ENCODE data around the gene ZCCHC3. TPM values are rescaled to one million over a fixed set of nuclear protein-coding genes. Genes with fewer than 3 reads are reported as not detected.

ZCCHC3 gene
- total and polyA plus RNA-seq, 7 experiments from 2014 or later: 5.6 to 31.9 (median 19.2) TPM

DNA sequence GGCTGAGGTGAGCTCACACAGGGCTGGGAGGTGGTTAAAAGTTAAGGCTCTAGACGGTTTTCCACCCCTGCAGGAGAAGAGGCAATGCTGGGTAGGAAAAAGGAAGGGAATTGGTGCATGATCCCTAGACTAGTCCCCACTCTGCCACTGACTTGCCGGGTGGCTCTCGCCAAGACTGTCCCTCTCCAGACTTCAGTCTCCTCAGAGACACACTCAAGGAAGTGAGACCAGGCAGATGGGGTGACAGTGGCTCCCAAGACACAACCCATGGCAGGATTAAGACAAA is 19.9 kb upstream of the ZCCHC3 start:
- no peak overlapping the region for H3K27ac Mint-ChIP-seq
- H3K36me3 Mint-ChIP-seq: peaks cover 0 to 38% (median 10%) of the 10 kb centered on the region in 5 donors
- ATAC-seq (no peak), DNase-seq (no peak)
- no peak overlapping the region for H3K4me3 ChIP-seq (ENCODE audit: low read length)
- intact Hi-C loops (cut with micrococcal nuclease): no loop called here
- no peaks in the 10 kb centered on the region for H3K9me3 ChIP-seq (ENCODE audit: control insufficient read depth in 2 of 3, low read length in 3 of 3)
- peaks cover 0 to 2% (median 0%) of the 10 kb centered on the region in 11 donors for H3K9me3 Mint-ChIP-seq
- H3K4me3 Mint-ChIP-seq: no peak overlapping the region
- ChIA-PET CTCF (interaction anchor here (0.8 kb wide), 1 partner anchor 52 kb away, joined by 3 read pairs; no protein-coding TSS in a partner anchor), POLR2A (no interaction called here)
- H3K27me3 ChIP-seq (ENCODE audit: control insufficient read depth in 2 of 2, insufficient read depth in 2 of 2, low read length in 2 of 2): no peaks in the 10 kb centered on the region
- peaks cover 0 to 12% (median 5%) of the 10 kb centered on the region in 3 experiments for H3K36me3 ChIP-seq (ENCODE audit: control insufficient read depth in 2 of 3, insufficient read depth in 3 of 3, low read length in 3 of 3)
- peaks cover 0 to 5% (median 0%) of the 10 kb centered on the region in 7 donors for H3K4me1 Mint-ChIP-seq
- H3K27me3 Mint-ChIP-seq: no peaks in the 10 kb centered on the region
- H3K27ac ChIP-seq (ENCODE audit: low read depth, low read length): no peak overlapping the region
- no peaks in the 10 kb centered on the region for H3K4me1 ChIP-seq (ENCODE audit: control insufficient read depth in 2 of 2, insufficient read depth in 2 of 2, low read length in 2 of 2)

DNA sequence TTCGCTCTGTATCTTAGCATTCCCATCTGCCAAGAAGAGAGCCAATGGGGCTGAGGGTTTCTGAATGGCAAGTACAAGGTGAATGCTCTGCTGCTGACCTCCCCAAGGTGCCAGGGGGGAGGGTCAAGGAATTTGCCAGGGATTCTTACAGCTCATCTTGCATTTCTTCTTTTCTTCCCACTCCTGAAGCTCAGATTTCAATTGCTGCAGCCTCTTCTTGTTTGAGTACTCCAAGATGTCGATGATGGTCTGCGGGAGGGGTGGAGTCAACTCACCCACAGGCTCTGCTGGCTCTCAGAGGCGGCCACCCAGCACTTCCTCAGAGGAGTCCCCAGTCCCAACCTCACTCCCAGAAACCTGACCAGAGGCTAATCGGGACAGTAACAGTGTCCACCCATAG is 19.2 kb upstream of the ZCCHC3 start:
- POLR2A ChIA-PET: interaction anchor here (0.6 kb wide), 1 partner anchor 62 kb away, joined by 4 read pairs; no protein-coding TSS in a partner anchor
- intact Hi-C loops (cut with micrococcal nuclease): no loop called here
- ATAC-seq (no peak), DNase-seq (no peak)
- CTCF ChIA-PET: interaction anchor here (0.6 to 0.8 kb wide), 2 partner anchors 53 kb away, joined by 3 read pairs; no protein-coding TSS in a partner anchor
- Mint-ChIP-seq H3K4me1 (peaks cover 0 to 5% (median 0%) of the 10 kb centered on the region in 7 donors), H3K9me3 (peaks cover 0 to 2% (median 0%) of the 10 kb centered on the region in 11 donors), H3K36me3 (peaks cover 0 to 38% (median 10%) of the 10 kb centered on the region in 5 donors), H3K27me3 (no peaks in the 10 kb centered on the region), H3K4me3 (no peak overlapping the region), H3K27ac (no peak overlapping the region)
- no peaks in the 10 kb centered on the region for H3K27me3 ChIP-seq (ENCODE audit: control insufficient read depth in 2 of 2, insufficient read depth in 2 of 2, low read length in 2 of 2)
- H3K27ac ChIP-seq (ENCODE audit: low read depth, low read length): no peak overlapping the region
- H3K36me3 ChIP-seq (ENCODE audit: control insufficient read depth in 2 of 3, insufficient read depth in 3 of 3, low read length in 3 of 3): peaks cover 0 to 12% (median 5%) of the 10 kb centered on the region in 3 experiments
- no peaks in the 10 kb centered on the region for H3K9me3 ChIP-seq (ENCODE audit: control insufficient read depth in 2 of 3, low read length in 3 of 3)
- no peaks in the 10 kb centered on the region for H3K4me1 ChIP-seq (ENCODE audit: control insufficient read depth in 2 of 2, insufficient read depth in 2 of 2, low read length in 2 of 2)
- H3K4me3 ChIP-seq (ENCODE audit: low read length): no peak overlapping the region

- ChIA-PET POLR2A (no interaction called here), CTCF (interaction anchor here (0.6 to 0.9 kb wide), 2 partner anchors 10 to 12 kb away, joined by 3 to 5 read pairs; no protein-coding TSS in a partner anchor)
- intact Hi-C loops (cut with micrococcal nuclease): no loop called here
- H3K4me1 Mint-ChIP-seq: peaks cover 0 to 5% (median 0%) of the 10 kb centered on the region in 7 donors
- ATAC-seq: no peak
- H3K36me3 Mint-ChIP-seq: peaks cover 0 to 38% (median 10%) of the 10 kb centered on the region in 5 donors
- Histone ChIP-seq H3K27me3 (ENCODE audit: control insufficient read depth in 2 of 2, insufficient read depth in 2 of 2, low read length in 2 of 2) (no peaks in the 10 kb centered on the region), H3K27ac (ENCODE audit: low read depth, low read length) (no peak overlapping the region), H3K36me3 (ENCODE audit: control insufficient read depth in 2 of 3, insufficient read depth in 3 of 3, low read length in 3 of 3) (peaks cover 0 to 12% (median 5%) of the 10 kb centered on the region in 3 experiments), H3K4me3 (ENCODE audit: low read length) (no peak overlapping the region), H3K4me1 (ENCODE audit: control insufficient read depth in 2 of 2, insufficient read depth in 2 of 2, low read length in 2 of 2) (no peaks in the 10 kb centered on the region), H3K9me3 (ENCODE audit: control insufficient read depth in 2 of 3, low read length in 3 of 3) (no peaks in the 10 kb centered on the region)
- H3K27ac Mint-ChIP-seq: peak overlapping the region in 1 of 9 donors; percentile 41
- H3K27me3 Mint-ChIP-seq: no peaks in the 10 kb centered on the region
- DNase-seq: peak in 1 of 9 donors; percentile 28
- peaks cover 0 to 2% (median 0%) of the 10 kb centered on the region in 11 donors for H3K9me3 Mint-ChIP-seq
- peak overlapping the region in 2 of 10 donors; percentile 47 to 62 for H3K4me3 Mint-ChIP-seq
Measured at GRCh38 chr20:278607-279571, 18.5 kb upstream of the ZCCHC3 start.

GRCh38 chr20:284172-284571 is 13.2 kb upstream of the ZCCHC3 start:
- intact Hi-C loops (cut with micrococcal nuclease): no loop called here
- Mint-ChIP-seq H3K27me3 (no peaks in the 10 kb centered on the region), H3K9me3 (peaks cover 0 to 1% (median 0%) of the 10 kb centered on the region in 11 donors), H3K27ac (no peak overlapping the region), H3K4me1 (peaks cover 0 to 16% (median 0%) of the 10 kb centered on the region in 7 donors), H3K36me3 (peaks cover 0 to 8% (median 0%) of the 10 kb centered on the region in 5 donors), H3K4me3 (no peak overlapping the region)
- no peak overlapping the region for H3K27ac ChIP-seq (ENCODE audit: low read depth, low read length)
- ChIA-PET CTCF (interaction anchor here (0.6 kb wide), 1 partner anchor 188 kb away, joined by 3 read pairs; no protein-coding TSS in a partner anchor), POLR2A (no interaction called here)
- ATAC-seq (no peak), DNase-seq (no peak)
- no peaks in the 10 kb centered on the region for H3K9me3 ChIP-seq (ENCODE audit: control insufficient read depth in 2 of 3, low read length in 3 of 3)
- no peak overlapping the region for H3K4me3 ChIP-seq (ENCODE audit: low read length)
- H3K4me1 ChIP-seq (ENCODE audit: control insufficient read depth in 2 of 2, insufficient read depth in 2 of 2, low read length in 2 of 2): no peaks in the 10 kb centered on the region
- H3K27me3 ChIP-seq (ENCODE audit: control insufficient read depth in 2 of 2, insufficient read depth in 2 of 2, low read length in 2 of 2): no peaks in the 10 kb centered on the region
- H3K36me3 ChIP-seq (ENCODE audit: control insufficient read depth in 2 of 3, insufficient read depth in 3 of 3, low read length in 3 of 3): no peaks in the 10 kb centered on the region

- Mint-ChIP-seq H3K4me1 (peaks cover 1 to 26% (median 6%) of the 10 kb centered on the region in 7 donors), H3K27me3 (no peaks in the 10 kb centered on the region), H3K9me3 (peaks cover 0 to 2% (median 0%) of the 10 kb centered on the region in 11 donors), H3K27ac (peak overlapping the region in 1 of 9 donors; percentile 8), H3K4me3 (no peak overlapping the region), H3K36me3 (peaks cover 0 to 9% (median 0%) of the 10 kb centered on the region in 5 donors)
- no peaks in the 10 kb centered on the region for H3K36me3 ChIP-seq (ENCODE audit: control insufficient read depth in 2 of 3, insufficient read depth in 3 of 3, low read length in 3 of 3)
- no peak for ATAC-seq
- ChIA-PET CTCF (no interaction called here), POLR2A (no interaction called here)
- H3K4me3 ChIP-seq (ENCODE audit: low read length): no peak overlapping the region
- no peaks in the 10 kb centered on the region for H3K27me3 ChIP-seq (ENCODE audit: control insufficient read depth in 2 of 2, insufficient read depth in 2 of 2, low read length in 2 of 2)
- no peak overlapping the region for H3K27ac ChIP-seq (ENCODE audit: low read depth, low read length)
- no peak for DNase-seq
- H3K9me3 ChIP-seq (ENCODE audit: control insufficient read depth in 2 of 3, low read length in 3 of 3): no peaks in the 10 kb centered on the region
- intact Hi-C loops (cut with micrococcal nuclease): no loop called here
- peaks cover 9 to 12% of the 10 kb centered on the region in 2 donors for H3K4me1 ChIP-seq (ENCODE audit: control insufficient read depth in 2 of 2, insufficient read depth in 2 of 2, low read length in 2 of 2)
Measured at GRCh38 chr20:286508-286907, 10.9 kb upstream of the ZCCHC3 start.

- Histone ChIP-seq H3K27ac (ENCODE audit: low read depth, low read length) (no peak overlapping the region), H3K9me3 (ENCODE audit: control insufficient read depth in 2 of 3, low read length in 3 of 3) (no peaks in the 10 kb centered on the region), H3K27me3 (ENCODE audit: control insufficient read depth in 2 of 2, insufficient read depth in 2 of 2, low read length in 2 of 2) (no peaks in the 10 kb centered on the region), H3K4me1 (ENCODE audit: control insufficient read depth in 2 of 2, insufficient read depth in 2 of 2, low read length in 2 of 2) (peaks cover 11 to 20% of the 10 kb centered on the region in 2 donors), H3K4me3 (ENCODE audit: low read length) (no peak overlapping the region), H3K36me3 (ENCODE audit: control insufficient read depth in 2 of 3, insufficient read depth in 3 of 3, low read length in 3 of 3) (no peaks in the 10 kb centered on the region)
- Mint-ChIP-seq H3K4me1 (peaks cover 1 to 31% (median 9%) of the 10 kb centered on the region in 7 donors), H3K27me3 (no peaks in the 10 kb centered on the region), H3K36me3 (peaks cover 0 to 11% (median 0%) of the 10 kb centered on the region in 5 donors), H3K27ac (no peak overlapping the region), H3K4me3 (peak overlapping the region in 1 of 10 donors; percentile 51), H3K9me3 (peaks cover 0 to 2% (median 0%) of the 10 kb centered on the region in 11 donors)
- intact Hi-C loops (cut with micrococcal nuclease): no loop called here
- ChIA-PET POLR2A (interaction anchor here (1.2 to 1.6 kb wide), 2 partner anchors 9 to 35 kb away, joined by 5 to 6 read pairs; no protein-coding TSS in a partner anchor), CTCF (interaction anchor here (1.0 kb wide), 1 partner anchor 81 kb away, joined by 4 read pairs; no protein-coding TSS in a partner anchor)
- ATAC-seq (no peak), DNase-seq (no peak)
Measured at GRCh38 chr20:288956-289692, 8.2 kb upstream of the ZCCHC3 start.

Measured in naive thymus-derived CD4-positive, alpha-beta T cell (primary cell).